ENCODE data around the gene SH3BGRL3.
"Not testable (repeated sequence)": the region's sequence is repeated elsewhere in the genome, so short reads cannot be mapped to it uniquely, and the experiment has no call there.

The SH3BGRL3 gene

GRCh38 chr1:26279456-26280332 is at the start of gene SH3BGRL3:
SH3BGRL3 (plus strand) TSS chr1:26280086; CDS start chr1:26280156, 70 bp downstream.
- Histone ChIP-seq H3K36me3 (ENCODE audit: control insufficient read depth, insufficient read depth, low read length) (peaks cover 23% of the 10 kb centered on the region), H3K4me3 (ENCODE audit: low read depth, low read length) (peak within 1 kb of the TSS; percentile 77), H3K4me1 (ENCODE audit: control insufficient read depth, insufficient read depth, low read length) (peaks cover 29% of the 10 kb centered on the region), H3K9me3 (ENCODE audit: control insufficient read depth, insufficient read depth, low read length) (no peaks in the 10 kb centered on the region), H3K9ac (ENCODE audit: low read depth, low read length) (peak within 1 kb of the TSS; percentile 82), H3K27me3 (ENCODE audit: control insufficient read depth, insufficient read depth, low read length) (no peaks in the 10 kb centered on the region)

- not testable (repeated sequence) for H3K36me3 ChIP-seq (ENCODE audit: control insufficient read depth, insufficient read depth, low read length); H3K9ac ChIP-seq (ENCODE audit: low read depth, low read length); H3K27me3 ChIP-seq (ENCODE audit: control insufficient read depth, insufficient read depth, low read length)
These were observed 49.2 kb upstream of the SH3BGRL3 start for GRCh38 chr1:26230682-26231081.

GRCh38 chr1:26233903-26234643 is 45.8 kb upstream of the SH3BGRL3 start, which contains the start of gene CEP85:
CEP85 (plus strand) TSS chr1:26234200; CDS start chr1:26239784, 5,584 bp downstream.
- Histone ChIP-seq H3K4me1 (ENCODE audit: control insufficient read depth, insufficient read depth, low read length) (peaks cover 3% of the 10 kb centered on the region), H3K27me3 (ENCODE audit: control insufficient read depth, insufficient read depth, low read length) (no peaks in the 10 kb centered on the region), H3K36me3 (ENCODE audit: control insufficient read depth, insufficient read depth, low read length) (no peaks in the 10 kb centered on the region), H3K9me3 (ENCODE audit: control insufficient read depth, insufficient read depth, low read length) (no peaks in the 10 kb centered on the region), H3K4me3 (ENCODE audit: low read depth, low read length) (peak within 1 kb of the TSS; percentile 98), H3K9ac (ENCODE audit: low read depth, low read length) (peak within 1 kb of the TSS; percentile 92)

More at GRCh38 chr1:26230682-26231081, 49.2 kb upstream of the SH3BGRL3 start:
- H3K9me3 ChIP-seq (ENCODE audit: control insufficient read depth, insufficient read depth, low read length); H3K4me3 ChIP-seq (ENCODE audit: low read depth, low read length); H3K4me1 ChIP-seq (ENCODE audit: control insufficient read depth, insufficient read depth, low read length): not testable (repeated sequence)

- Histone ChIP-seq H3K4me3 (ENCODE audit: low read depth, low read length) (peak overlapping the region; percentile 98), H3K9me3 (ENCODE audit: control insufficient read depth, insufficient read depth, low read length) (no peaks in the 10 kb centered on the region), H3K9ac (ENCODE audit: low read depth, low read length) (peak overlapping the region; percentile 92)
These were observed 45.1 kb upstream of the SH3BGRL3 start for GRCh38 chr1:26234644-26235370.

GRCh38 chr1:26237230-26237966 is 42.5 kb upstream of the SH3BGRL3 start:
- Histone ChIP-seq H3K27me3 (ENCODE audit: control insufficient read depth, insufficient read depth, low read length) (no peaks in the 10 kb centered on the region), H3K9me3 (ENCODE audit: control insufficient read depth, insufficient read depth, low read length) (no peaks in the 10 kb centered on the region), H3K36me3 (ENCODE audit: control insufficient read depth, insufficient read depth, low read length) (no peaks in the 10 kb centered on the region), H3K9ac (ENCODE audit: low read depth, low read length) (no peak overlapping the region), H3K4me1 (ENCODE audit: control insufficient read depth, insufficient read depth, low read length) (peaks cover 3% of the 10 kb centered on the region), H3K4me3 (ENCODE audit: low read depth, low read length) (no peak overlapping the region)

More at GRCh38 chr1:26234644-26235370, 45.1 kb upstream of the SH3BGRL3 start:
- H3K27me3 ChIP-seq (ENCODE audit: control insufficient read depth, insufficient read depth, low read length), result no peaks in the 10 kb centered on the region
- peaks cover 3% of the 10 kb centered on the region for H3K4me1 ChIP-seq (ENCODE audit: control insufficient read depth, insufficient read depth, low read length)
- no peaks in the 10 kb centered on the region for H3K36me3 ChIP-seq (ENCODE audit: control insufficient read depth, insufficient read depth, low read length)

GRCh38 chr1:26239936-26240335 is 40.0 kb upstream of the SH3BGRL3 start:
- Histone ChIP-seq H3K27me3 (ENCODE audit: control insufficient read depth, insufficient read depth, low read length) (no peaks in the 10 kb centered on the region), H3K9me3 (ENCODE audit: control insufficient read depth, insufficient read depth, low read length) (no peaks in the 10 kb centered on the region), H3K4me3 (ENCODE audit: low read depth, low read length) (no peak overlapping the region), H3K9ac (ENCODE audit: low read depth, low read length) (no peak overlapping the region), H3K4me1 (ENCODE audit: control insufficient read depth, insufficient read depth, low read length) (peaks cover 3% of the 10 kb centered on the region), H3K36me3 (ENCODE audit: control insufficient read depth, insufficient read depth, low read length) (no peaks in the 10 kb centered on the region)

- peaks cover 24% of the 10 kb centered on the region for H3K36me3 ChIP-seq (ENCODE audit: control insufficient read depth, insufficient read depth, low read length)
These were observed 27.2 kb upstream of the SH3BGRL3 start for GRCh38 chr1:26252718-26253117.

GRCh38 chr1:26254404-26254803 is 25.5 kb upstream of the SH3BGRL3 start:
- no peaks in the 10 kb centered on the region for H3K27me3 ChIP-seq (ENCODE audit: control insufficient read depth, insufficient read depth, low read length)
- H3K4me3 ChIP-seq (ENCODE audit: low read depth, low read length), result no peak overlapping the region
- peaks cover 36% of the 10 kb centered on the region for H3K36me3 ChIP-seq (ENCODE audit: control insufficient read depth, insufficient read depth, low read length)
- no peak overlapping the region for H3K9ac ChIP-seq (ENCODE audit: low read depth, low read length)
- H3K9me3 ChIP-seq (ENCODE audit: control insufficient read depth, insufficient read depth, low read length), result no peaks in the 10 kb centered on the region
- H3K4me1 ChIP-seq (ENCODE audit: control insufficient read depth, insufficient read depth, low read length), result no peaks in the 10 kb centered on the region

More at GRCh38 chr1:26252718-26253117, 27.2 kb upstream of the SH3BGRL3 start:
- no peak overlapping the region for H3K4me3 ChIP-seq (ENCODE audit: low read depth, low read length)
- no peaks in the 10 kb centered on the region for H3K4me1 ChIP-seq (ENCODE audit: control insufficient read depth, insufficient read depth, low read length)
- H3K9ac ChIP-seq (ENCODE audit: low read depth, low read length), result no peak overlapping the region
- H3K9me3 ChIP-seq (ENCODE audit: control insufficient read depth, insufficient read depth, low read length), result no peaks in the 10 kb centered on the region
- H3K27me3 ChIP-seq (ENCODE audit: control insufficient read depth, insufficient read depth, low read length), result no peaks in the 10 kb centered on the region

GRCh38 chr1:26257222-26257621 is 22.7 kb upstream of the SH3BGRL3 start:
- no peaks in the 10 kb centered on the region for H3K27me3 ChIP-seq (ENCODE audit: control insufficient read depth, insufficient read depth, low read length)
- no peaks in the 10 kb centered on the region for H3K9me3 ChIP-seq (ENCODE audit: control insufficient read depth, insufficient read depth, low read length)
- no peaks in the 10 kb centered on the region for H3K4me1 ChIP-seq (ENCODE audit: control insufficient read depth, insufficient read depth, low read length)
- no peak overlapping the region for H3K4me3 ChIP-seq (ENCODE audit: low read depth, low read length)
- H3K9ac ChIP-seq (ENCODE audit: low read depth, low read length), result no peak overlapping the region
- H3K36me3 ChIP-seq (ENCODE audit: control insufficient read depth, insufficient read depth, low read length), result peaks cover 34% of the 10 kb centered on the region

- peaks cover 34% of the 10 kb centered on the region for H3K36me3 ChIP-seq (ENCODE audit: control insufficient read depth, insufficient read depth, low read length)
- no peaks in the 10 kb centered on the region for H3K27me3 ChIP-seq (ENCODE audit: control insufficient read depth, insufficient read depth, low read length)
- no peaks in the 10 kb centered on the region for H3K4me1 ChIP-seq (ENCODE audit: control insufficient read depth, insufficient read depth, low read length)
- H3K9ac ChIP-seq (ENCODE audit: low read depth, low read length), result no peak overlapping the region
- no peak overlapping the region for H3K4me3 ChIP-seq (ENCODE audit: low read depth, low read length)
- no peaks in the 10 kb centered on the region for H3K9me3 ChIP-seq (ENCODE audit: control insufficient read depth, insufficient read depth, low read length)
These were observed 20.9 kb upstream of the SH3BGRL3 start for GRCh38 chr1:26259005-26259404.

- Histone ChIP-seq H3K9me3 (ENCODE audit: control insufficient read depth, insufficient read depth, low read length) (no peaks in the 10 kb centered on the region), H3K4me3 (ENCODE audit: low read depth, low read length) (no peak overlapping the region), H3K9ac (ENCODE audit: low read depth, low read length) (no peak overlapping the region), H3K4me1 (ENCODE audit: control insufficient read depth, insufficient read depth, low read length) (no peaks in the 10 kb centered on the region), H3K27me3 (ENCODE audit: control insufficient read depth, insufficient read depth, low read length) (no peaks in the 10 kb centered on the region), H3K36me3 (ENCODE audit: control insufficient read depth, insufficient read depth, low read length) (peaks cover 34% of the 10 kb centered on the region)
These were observed 20.3 kb upstream of the SH3BGRL3 start for GRCh38 chr1:26259578-26259977.
